ENCODE measurements around the gene SMC1A.

- TF ChIP-seq CTCF (conservative IDR thresholded peaks at IDR 0.05) = no peak
- TF ChIP-seq EZH2 (IDR thresholded peaks at IDR 0.05; ENCODE audit: low read depth) = no peak
Measured at GRCh38 chrX:53347948-53348347, 74.5 kb downstream of the SMC1A start.

Measured in PC-9 (cell line).